Measurements from ENCODE around the gene GATA5.
"Not testable (repeated sequence)": the region's sequence is repeated elsewhere in the genome, so short reads cannot be mapped to it uniquely, and the experiment has no call there.

The GATA5 gene

DNA sequence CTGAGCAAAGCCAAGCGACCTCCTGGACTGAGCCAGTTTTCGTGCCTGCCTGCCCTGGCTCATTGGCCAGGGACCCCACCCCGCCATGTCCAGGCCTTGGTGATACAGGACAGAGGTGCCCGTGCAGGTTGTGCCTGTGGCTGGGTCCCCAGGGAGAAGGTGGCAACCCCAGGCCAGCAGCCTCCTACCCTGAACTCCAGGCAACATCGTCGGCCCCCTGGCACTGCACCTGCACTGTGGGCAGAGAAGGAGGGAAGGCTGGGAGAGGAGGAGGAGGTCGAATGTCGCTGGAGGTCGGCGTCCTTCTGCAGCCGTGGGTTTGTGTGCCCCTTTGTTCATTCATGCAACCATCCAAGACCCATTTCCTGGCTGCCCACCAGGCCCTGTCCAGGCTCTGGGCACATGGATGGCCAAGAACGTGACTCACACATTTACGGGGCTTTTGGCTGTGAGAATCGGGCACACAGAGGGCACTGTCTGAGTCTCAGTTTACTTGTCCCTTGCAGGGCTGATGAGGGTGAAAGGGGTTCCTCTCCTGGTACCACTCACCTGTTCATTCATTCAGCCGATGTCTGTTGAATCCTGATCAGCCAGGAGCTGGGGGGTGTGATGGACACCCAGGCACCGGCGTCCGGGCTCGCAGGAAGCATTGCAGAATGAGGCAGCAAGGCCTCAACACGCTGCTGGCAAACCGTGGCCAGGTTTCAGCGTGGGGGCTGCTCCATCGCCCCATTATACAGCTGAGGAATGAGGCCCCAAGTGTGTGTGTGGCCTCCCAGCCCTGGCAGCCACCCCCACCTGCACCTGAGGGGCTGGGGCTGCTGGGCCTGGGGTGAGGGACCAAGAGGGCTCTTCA lies 46.1 kb downstream of the GATA5 start:
- DNase-seq (no peak), ATAC-seq (no peak)

DNA sequence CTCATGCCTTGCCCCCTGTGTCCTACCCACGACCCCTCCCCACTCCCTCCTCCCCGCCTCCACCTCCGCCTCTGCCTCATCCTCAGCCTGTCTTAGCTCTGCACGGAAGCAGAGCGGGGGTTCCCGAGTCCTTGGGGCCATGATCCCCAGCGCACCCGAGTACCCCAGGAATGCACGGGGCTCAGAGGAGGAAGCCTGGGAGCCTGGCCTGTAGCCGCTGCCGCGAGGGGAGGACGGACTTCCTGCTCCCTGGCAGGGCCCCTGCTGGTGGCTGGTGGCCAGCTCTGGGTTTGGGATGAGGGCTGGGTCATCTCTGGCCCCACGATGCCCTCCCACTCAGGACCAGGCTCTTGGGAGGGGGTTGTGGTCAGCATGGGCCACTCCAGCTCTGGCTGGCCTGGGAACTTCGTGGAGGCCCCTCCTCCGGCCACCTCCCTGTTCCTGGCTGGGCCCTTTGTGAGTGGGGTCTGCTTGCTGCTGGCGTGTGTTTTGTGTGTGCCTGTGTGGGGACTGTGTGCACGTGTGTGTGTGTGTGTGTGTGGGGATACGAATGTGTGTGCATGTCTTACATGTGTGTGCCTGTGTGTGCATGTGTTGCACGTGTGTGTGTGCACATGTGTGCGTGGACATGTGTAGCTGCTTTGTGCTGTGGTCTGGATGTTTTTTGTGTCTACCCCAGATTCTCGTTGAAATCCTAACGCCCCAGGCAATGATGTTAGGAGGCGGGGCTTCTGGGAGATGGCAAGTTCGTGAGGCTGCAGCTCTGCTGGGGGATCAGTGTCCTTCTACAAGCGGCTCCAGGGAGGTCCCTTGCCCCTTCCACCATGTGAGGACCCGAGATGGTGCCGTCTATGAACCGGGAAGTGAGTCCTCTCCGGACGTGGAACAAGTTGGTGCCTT lies 47.1 kb downstream of the GATA5 start:
- ATAC-seq = no peak
- no peak for DNase-seq

DNA sequence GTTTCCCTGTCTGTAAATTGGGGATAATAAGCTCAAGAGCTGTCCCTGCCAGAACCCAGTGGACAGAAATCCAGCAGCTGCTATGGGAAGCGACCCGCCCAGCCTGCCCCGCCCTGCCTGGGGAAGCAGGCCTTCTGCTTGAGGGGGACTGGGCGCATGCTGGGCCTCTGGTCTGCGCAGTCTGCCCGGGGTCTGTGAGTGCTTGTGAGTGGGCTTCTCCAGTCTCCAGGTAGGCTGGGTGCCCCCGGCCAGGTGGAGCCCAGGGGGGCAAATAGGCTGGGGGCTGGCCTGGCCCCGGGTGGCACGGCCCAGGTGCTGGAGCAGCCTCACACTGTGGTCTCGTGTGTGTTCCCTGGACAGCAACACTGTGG lies 47.8 kb downstream of the GATA5 start:
- ATAC-seq (no peak), DNase-seq (no peak)

DNA sequence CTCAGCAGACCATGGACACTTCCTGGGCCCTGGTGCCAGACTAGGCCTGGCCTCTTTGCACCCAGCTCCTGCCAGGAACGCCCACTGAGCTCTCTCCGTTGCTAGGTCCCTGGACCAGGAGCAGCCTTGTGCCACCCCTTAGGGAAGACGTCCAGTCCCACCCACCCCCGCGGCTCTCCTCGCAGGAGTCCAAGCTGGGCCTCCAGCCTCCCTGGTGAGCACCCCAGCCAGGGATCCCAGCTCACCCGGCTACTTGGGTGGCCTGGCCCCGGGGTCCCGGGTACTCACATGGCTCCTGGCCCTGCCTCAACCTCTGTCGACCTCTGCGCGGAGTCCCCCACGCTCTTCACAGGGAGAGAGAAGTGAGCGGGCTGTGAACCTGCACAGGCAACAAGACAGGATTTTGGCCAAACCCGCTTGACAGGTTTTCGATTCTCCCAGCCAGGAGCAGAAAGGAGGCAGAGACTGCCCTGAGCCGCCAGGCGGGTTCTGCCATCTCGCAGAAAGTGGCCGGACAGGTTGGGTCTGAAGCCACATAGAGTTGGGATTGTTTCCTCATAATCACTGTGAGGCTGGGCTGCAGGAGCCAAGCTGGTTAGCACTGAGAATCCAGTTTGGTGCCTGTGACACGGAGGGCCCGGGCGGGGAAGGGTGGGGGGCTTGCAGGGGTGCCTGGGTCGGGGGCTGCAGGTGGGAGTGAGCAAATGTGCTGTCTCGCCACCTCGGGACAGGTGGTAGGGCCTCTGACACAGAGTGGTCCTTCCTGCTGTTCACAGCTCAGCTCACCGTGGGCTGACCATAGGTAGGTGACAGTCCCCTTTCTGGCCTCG lies 48.4 kb downstream of the GATA5 start, which contains the start of gene RBBP8NL:
RBBP8NL (minus strand) TSS at position 368 of the 830 bp plus-strand sequence. CDS start 7,892 bp downstream, outside the sequence.
- DNase-seq = no peak
- no peak for ATAC-seq

DNA sequence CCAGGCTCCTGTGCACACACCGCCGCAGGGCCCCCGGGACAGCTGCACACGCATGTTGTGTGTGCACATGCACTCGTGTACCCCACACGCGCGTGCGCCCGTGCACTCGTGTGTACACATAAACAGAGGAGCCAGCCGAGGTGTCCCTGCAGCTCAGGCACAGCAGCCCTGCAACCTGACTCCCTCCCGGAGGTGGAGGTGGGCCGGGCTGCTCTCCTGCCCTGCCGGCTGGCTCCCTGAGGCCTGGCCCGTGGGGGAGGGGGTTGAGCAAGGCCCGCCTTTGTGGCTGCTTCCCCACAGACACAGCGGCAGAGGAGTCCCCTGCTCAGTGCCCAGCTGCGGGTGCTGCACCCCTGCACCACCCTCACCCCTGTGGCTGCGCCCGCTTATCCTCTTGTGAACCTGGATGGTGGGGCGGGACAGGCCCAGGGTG lies 49.1 kb downstream of the GATA5 start:
- no peak for ATAC-seq
- DNase-seq = no peak

DNA sequence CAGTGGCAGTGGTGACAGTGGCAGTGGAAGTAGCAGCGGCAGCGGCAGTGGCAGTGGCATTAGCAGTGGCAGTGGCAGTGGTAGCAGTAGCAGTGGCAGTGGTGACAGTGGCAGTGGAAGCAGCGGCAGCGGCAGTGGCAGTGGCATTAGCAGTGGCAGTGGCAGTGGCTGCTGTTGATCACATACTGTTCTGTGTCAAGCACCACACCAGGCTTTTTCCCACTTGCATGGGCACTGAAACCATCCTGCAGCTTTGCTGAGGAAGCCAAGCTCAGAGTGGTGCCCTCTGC lies 49.8 kb downstream of the GATA5 start:
- not testable (repeated sequence) for DNase-seq, ATAC-seq

DNA sequence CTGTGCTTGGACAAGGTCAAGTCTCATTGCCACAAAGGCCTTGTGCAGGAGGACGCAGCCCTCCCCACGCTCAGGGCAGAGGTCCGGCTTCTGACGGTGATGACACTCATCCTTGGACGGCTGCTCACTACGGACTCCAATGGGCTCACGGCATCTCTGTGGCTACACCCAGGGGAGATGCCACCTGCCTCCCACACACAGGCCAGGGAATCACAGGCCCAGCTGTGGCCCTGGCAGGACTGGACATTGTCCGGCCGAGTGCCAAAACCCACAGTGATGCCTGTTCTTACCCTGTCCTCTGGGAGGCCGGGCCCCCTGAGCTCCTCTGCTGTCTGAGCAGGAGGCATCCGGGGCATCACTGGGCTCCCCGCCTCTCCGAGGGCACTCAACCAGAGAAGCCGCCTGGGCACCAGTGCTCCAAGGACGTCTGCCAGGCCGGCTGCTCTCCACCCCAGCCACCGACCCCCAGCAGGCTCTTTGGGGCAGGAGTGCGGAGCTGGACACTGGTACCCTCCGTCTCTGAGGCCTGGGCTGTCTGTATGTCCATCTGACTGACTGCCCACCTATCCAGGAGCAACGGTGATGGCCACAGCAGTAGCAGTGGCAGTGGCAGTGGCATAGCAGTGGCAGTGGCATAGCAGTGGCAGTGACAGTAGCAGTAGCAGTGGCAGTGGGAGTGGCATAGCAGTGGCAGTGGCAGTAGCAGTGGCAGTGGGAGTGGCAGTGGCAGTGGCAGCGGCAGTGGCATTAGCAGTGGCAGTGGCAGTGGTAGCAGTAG lies 50.3 kb downstream of the GATA5 start:
- DNase-seq (no peak), ATAC-seq (no peak)

DNA sequence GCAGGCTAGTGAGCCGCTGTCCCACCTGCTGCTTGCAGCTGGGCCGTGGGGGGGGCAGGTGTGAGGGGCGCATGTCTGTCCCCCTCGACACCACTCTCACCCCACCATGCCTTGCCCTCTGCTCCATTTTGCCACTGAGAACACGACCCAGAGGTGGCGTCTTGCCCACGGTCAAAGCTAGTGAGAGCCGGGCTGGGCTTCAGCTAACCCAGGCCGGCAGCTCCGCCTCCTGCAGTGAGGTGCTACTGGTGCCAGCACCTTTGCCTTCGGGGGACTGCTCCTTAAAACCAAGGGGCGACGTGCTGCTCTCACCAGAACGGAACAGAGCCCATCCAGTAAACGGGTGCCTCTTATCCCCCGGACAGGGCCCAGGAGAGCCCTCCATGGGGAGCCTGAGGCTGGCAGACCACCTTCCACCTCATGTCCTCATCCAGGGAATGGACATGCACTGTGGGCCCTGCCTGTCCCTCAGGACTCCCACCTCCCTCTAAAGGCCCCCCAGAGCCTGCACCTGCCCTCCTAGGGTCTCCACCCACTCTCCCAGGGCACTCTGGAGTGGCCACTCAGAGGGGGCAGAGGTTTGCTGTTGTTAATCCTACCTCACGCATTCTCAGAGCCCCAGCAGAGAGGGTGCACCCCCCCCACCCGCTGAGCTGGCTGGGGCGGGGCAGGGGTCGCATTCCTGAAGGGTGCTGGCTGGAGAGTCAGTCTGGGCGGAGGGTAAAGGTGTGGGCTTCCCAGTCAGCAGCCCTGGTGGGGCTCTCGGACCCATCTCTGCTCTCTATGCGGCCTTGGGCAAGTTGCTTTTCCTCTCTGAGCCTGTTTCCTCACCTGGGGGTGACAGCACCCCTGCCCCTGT lies 51.3 kb downstream of the GATA5 start:
- DNase-seq = no peak
- no peak for ATAC-seq

DNA sequence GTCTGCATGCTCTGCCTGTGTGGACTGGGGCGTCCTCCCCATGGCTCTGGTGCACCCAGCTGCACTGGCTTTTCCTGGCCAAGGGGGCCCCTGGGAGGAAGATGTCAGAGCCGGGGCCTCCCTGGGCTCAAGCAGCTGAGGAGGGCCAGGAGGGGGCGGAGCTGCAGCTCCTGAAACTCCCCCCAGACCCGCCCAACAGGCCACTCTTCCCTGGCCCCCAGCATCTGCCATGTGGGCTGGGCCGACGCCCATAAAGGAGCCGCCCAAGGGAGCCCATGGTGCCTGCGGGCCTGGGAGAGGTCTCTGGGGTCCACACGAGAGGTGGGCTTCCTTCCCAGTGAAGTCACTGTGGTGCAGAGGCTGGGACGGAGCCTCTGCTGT lies 52.5 kb downstream of the GATA5 start:
- no peak for DNase-seq

DNA sequence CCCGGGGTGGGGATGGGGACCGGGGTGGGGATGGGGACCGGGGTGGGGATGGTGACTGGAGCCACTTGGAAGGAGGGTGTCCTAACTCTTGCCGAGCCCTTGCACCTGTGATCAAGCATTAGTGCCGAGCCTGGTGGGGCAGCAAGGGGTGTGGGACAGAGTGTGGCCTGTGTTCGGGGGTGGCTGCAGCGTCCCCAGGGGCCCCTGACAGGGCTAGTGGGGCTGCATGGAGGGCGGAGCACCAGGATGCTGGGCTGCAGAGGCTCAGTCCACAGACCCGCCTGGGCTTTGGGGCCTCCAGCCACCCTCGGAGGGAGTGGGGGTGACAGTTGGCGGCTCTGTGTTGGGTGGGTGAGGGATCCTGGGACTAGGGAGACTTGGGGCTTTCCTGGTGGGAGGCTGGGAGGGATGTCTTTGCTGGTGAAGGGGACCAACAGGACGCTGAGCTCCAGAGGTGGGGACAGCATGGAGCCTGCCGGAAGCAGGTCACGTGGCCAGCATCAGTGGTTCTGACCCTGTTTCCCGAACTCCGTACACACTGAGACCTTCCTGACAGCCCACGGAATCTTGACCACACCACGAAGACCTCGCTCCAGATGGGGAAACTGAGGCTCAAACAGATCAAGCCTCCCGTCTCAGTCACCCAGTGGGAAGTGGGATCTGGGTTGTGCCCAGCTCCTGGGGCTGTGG lies 53.0 kb downstream of the GATA5 start:
- DNase-seq = no peak
- ATAC-seq = no peak

More for the DNA sequence above, 52.5 kb downstream of the GATA5 start:
- ATAC-seq = no peak

DNA sequence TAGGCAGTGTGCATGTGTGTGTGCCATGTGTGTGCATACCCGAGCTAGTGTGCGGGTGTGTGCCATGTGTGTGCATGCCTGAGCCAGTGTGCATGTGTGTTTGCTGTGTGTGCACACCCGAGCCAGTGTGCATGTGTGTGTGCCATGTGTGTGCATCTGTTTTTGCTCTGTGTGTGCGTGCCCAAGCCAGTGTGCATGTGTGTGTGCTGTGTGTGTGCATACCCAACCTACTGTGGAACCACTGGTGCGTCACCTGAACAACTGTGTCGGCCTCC lies 54.1 kb downstream of the GATA5 start:
- ATAC-seq = no peak
- DNase-seq = no peak

DNA sequence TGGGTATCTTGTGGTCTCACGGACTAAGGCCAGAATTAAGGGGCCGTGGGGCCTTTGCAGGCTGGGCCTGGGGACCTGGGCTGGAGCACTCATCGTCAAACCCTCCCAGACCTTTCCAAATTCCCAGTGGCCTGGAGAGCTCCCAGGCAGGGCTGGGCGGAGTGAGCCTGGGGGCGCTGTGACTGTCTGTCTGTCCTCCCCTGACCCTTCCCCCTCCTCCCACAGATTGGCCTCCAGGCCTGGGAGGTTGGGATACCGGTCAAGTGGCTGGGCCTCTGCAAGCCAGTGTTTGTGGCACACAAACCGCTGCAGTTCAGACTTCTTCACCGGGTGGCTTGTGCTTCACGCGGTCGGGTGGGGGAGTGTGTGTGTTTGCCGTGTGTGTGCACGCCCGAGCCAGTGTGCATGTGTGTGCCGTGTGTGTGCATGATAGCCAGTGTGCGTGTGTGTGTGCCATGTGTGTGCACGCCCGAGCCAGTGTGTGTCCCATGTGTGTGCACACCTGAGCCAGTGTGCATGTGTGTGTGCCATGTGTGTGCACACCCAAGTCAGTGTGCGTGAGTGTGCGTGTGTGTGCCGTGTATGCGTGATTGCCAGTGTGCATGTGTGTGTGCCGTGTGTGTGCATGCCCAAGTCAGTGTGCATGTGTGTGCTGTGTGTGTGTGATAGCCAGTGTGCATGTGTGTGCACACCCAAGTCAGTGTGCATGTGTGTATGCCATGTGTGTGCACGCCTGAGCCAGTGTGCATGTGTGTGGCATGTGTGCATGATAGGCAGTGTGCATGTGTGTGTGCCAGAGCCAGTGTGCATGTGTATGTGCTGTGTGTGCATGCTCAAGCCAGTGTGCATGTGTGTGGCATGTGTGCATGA lies 54.7 kb downstream of the GATA5 start:
- DNase-seq (no peak), ATAC-seq (no peak)

DNA sequence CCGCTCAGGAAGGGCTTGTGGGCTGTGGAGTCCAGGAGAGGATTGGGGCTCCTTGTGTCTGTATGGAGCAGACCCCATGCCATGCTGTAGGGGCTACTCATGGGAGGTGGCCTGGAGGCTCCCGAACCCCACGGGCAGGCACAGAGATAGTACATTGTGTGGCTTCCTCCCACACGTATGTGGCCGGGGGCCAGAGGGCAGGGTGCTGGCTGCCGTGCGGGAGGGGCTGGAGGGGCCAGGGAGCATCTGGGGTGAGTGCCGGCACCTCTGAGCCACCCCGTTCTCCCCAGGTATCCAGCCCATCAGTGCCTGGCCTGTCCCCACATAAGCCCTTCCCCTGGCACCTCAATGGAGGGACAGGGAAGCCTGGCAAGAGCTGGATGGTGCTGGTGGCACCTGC lies 56.0 kb downstream of the GATA5 start:
- no peak for DNase-seq
- no peak for ATAC-seq

DNA sequence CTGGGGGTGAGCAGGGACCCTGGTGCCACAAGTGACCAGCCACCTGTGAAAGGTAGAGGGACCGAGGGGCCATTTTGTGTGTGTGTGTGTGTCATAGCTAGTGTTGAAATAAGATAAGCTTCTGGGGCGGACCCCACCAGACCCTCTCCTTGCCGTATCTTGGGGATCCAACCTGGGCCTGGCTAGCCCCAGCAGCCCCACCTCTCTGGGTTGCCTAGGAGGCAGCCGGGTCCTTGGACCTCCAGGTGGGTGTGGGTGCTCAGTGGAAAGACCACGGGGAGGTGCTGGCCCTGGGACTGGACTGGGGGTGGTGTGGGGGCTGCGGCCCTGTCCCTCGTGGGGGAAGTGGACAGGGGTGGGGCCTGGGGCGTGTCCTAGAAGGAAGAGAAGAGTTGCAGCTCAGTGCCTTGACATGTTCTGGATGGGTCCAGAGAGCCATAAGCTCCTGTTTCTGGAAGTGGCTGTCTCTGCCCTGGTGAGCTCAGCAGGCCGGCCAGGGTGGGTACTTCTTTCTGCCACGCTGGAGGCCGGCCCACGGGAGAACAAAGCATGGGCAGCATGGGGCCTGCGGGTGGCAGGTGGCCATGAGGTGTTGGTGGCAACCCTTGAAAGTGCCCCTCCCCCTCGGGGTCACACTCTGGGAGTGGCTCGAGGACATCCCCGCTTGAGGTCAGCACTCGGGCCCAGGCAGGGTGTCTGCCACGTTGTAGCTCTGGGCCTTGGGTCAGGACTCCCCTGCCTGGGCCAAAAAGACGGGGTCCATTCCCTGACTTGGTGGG lies 56.9 kb downstream of the GATA5 start:
- DNase-seq = no peak
- no peak for ATAC-seq

DNA sequence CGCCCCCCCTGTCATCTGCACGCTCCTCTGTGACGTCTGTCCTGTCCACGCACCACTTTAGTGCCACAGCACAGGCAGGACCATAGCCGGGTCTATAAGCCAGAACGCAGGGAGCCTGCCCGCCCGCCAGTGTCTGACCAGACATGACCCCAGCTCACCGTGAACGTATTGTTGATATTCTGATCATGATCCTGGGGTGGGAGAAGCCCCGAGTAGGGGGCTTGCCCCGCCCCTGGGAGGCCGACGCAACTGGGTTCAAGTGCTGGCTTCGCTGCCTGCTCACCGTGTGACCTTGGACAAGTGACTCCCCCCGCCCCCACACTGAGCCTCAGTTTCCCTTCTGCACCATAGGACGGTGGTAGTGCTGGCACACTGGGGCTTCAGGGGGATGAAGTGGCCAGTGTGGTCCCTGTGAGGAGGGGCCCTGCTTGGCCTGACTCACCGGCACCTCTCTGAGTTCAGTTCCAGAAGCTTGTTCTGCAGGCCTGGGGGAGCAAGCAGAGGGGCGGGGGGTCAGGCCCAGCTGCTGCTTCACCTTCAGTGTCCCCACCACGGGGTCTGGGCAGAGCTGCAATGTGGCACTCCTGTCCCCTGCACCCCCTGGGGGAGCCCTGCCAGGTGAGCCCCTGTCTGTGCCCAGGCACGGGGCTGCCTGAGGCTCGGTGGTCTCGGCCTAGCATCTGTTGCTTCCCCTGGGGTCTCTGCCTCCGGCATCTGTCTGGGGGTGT lies 57.6 kb downstream of the GATA5 start:
- DNase-seq (no peak), ATAC-seq (no peak)

DNA sequence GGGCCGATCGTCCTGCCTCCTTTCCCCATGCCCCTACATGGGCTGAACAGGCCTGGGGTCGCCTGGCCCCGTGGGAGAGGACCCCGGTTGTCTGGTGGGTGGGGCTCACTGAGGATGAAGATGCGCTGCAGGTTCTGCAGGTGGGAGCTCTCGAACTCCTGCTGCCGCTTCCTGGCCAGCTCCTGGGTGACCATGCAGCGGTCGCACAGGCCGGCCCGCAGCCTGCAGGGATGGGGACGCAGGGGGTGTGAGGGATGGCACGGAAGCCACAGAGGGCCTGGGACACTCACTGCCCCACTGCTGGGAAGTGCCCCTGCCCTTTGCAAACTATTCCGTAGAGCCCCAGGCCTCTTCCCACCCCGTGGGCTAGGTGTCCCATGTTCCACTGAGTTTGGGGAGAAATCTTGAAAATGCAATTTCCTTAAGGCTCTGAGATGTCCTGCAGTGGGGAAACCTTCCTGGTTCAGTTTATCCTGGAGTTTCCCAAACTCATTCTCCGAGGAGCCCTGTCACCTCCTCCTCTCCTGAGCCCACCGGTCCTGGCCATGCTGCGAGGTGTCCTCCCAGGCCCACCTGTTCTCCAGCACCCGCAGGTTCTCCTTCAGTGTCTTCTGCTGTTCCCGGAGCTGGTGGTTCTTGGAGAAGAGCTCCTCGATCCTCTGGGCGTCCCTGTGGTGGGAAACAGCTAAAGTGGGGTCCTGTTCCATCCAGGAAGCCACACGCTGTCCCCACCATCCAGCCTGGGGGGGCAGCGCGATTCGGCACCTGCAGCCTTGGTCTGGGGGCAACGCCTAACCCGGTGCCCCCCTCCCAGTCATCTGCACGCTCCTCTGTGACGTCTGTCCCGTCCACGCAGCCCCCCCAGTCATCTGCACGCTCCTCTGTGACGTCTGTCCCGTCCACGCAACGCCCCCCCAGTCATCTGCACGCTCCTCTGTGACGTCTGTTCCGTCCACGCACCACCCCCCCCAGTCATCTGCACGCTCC lies 58.9 kb downstream of the GATA5 start:
- DNase-seq (no peak), ATAC-seq (no peak)

Measured in stimulated activated naive CD8-positive, alpha-beta T cell treated with anti-CD3 and anti-CD28 coated beads, Interleukin-15, Interleukin-2, amounts not matched to agents 100 U/mL and 50 U/mL, for 24 hours (primary cell).